Lower leg skin (tissue), 3 donors: ENCODE results near the gene EN2.

Experiments
- CTCF ChIP-seq, 3 donors: fragments of 450-650 bp; IDR thresholded peaks; one replicate each; pipeline ENCODE4 v1.5.1; 2016; ENCODE audit warnings: antibody characterized with exemption in 3 of 3, mild to moderate bottlenecking in 3 of 3, moderate library complexity in 2 of 3
- POLR2A ChIP-seq, 2 donors: fragments of 450-650 bp; IDR thresholded peaks; one replicate each; pipeline ENCODE4 v1.6.1; 2016 to 2017; ENCODE audit warnings: antibody characterized with exemption in 2 of 2, mild to moderate bottlenecking in 1 of 2, moderate library complexity in 1 of 2

GRCh38 chr7:155457544-155458110 lies 302 bp upstream of the EN2 start:
- TF ChIP-seq CTCF (IDR thresholded peaks at IDR 0.05) (no peak), POLR2A (IDR thresholded peaks at IDR 0.05) (no peak)
